ENCODE data around the gene ZNF385D. TPM values are rescaled to one million over a fixed set of nuclear protein-coding genes. Genes with fewer than 3 reads are reported as not detected.

Gene ZNF385D
- total RNA-seq, 1 experiment from 2014 or later = 13.0 TPM

DNA sequence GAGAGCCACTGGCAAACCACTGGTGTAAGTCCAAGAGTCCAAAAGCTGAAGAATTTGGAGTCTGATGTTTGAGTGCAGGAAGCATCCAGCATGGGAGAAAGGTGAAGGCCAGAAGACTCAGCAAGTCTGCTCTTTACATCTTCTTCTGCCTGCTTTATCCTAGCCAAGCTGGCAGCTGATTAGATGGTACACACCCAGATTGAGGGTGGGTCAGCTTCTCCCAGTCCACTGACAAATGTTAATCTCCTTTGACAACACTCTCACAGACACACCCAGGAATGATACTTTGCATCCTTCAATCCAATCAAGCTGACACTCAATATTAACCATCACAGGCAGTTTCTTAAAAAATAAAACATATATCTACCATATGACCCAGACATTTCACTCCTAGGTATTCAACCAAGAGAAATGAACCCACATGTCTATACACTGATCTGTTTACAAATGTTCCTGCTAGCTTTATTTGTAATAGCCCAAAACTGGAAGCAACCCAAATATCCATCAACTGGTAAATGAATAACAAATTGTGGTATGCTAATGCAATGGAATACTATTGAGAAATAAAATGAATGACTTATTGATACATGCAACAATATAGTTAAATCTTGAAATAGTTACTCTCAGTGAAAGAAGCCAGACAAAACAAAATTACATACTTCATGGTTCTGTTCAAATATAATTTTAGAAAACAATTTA is 373.8 kb downstream of the ZNF385D start:
- in situ Hi-C loops (cut with HindIII; ENCODE audit: low pct_unique_long_range_greater_than_20kb, low sequenced_read_pairs) (no loop called here), intact Hi-C loops (cut with micrococcal nuclease; ENCODE audit: unreplicated experiment) (no loop called here)
- DNase-seq (ENCODE audit: low read depth, low spot score) (no peak), ATAC-seq (no peak)
- Histone ChIP-seq H3K4me3 (ENCODE audit: low read depth in 2 of 2, low read length in 2 of 2) (no peak overlapping the region), H3K9me3 (ENCODE audit: control insufficient read depth, insufficient read depth, low read depth, low read length) (no peaks in the 10 kb centered on the region), H3K4me1 (ENCODE audit: control insufficient read depth, insufficient read depth, low read length) (no peaks in the 10 kb centered on the region), H3K27ac (ENCODE audit: low read length) (no peak overlapping the region), H3K27me3 (ENCODE audit: control insufficient read depth, insufficient read depth, low read length) (no peaks in the 10 kb centered on the region), H3K36me3 (ENCODE audit: control insufficient read depth, insufficient read depth, low read length) (no peaks in the 10 kb centered on the region)
- POLR2A ChIA-PET = no interaction called here
- TF ChIP-seq, protein P1, sequence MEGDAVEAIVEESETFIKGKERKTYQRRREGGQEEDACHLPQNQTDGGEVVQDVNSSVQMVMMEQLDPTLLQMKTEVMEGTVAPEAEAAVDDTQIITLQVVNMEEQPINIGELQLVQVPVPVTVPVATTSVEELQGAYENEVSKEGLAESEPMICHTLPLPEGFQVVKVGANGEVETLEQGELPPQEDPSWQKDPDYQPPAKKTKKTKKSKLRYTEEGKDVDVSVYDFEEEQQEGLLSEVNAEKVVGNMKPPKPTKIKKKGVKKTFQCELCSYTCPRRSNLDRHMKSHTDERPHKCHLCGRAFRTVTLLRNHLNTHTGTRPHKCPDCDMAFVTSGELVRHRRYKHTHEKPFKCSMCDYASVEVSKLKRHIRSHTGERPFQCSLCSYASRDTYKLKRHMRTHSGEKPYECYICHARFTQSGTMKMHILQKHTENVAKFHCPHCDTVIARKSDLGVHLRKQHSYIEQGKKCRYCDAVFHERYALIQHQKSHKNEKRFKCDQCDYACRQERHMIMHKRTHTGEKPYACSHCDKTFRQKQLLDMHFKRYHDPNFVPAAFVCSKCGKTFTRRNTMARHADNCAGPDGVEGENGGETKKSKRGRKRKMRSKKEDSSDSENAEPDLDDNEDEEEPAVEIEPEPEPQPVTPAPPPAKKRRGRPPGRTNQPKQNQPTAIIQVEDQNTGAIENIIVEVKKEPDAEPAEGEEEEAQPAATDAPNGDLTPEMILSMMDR (IDR thresholded peaks at IDR 0.05) = no peak
- TF ChIP-seq SIN3A (IDR thresholded peaks at IDR 0.05; ENCODE audit: borderline replicate concordance, insufficient read depth, low read depth, low read length) = no peak
- CTCF ChIA-PET = no interaction called here
- BruUV-seq (replicated peaks) = no TSS peak

DNA sequence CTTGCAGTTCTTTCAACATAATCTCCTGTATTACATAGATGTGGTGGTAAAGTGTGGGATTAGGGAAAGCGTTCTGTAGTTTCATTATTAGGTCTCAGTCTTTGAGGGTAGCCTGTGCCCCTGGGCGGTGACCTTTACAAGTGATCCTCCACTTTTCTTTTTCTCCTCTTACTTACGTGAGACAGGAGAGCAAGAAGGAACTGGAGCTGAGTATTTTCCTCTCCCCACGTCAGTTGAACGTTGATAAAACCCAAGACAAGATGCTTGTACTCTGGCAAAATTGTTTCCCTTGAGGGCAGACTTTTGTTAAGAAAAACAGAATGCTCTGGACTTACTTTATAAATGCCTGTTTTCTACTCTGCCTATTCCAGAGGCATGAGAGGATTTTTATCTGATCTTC is 378.7 kb downstream of the ZNF385D start:
- Histone ChIP-seq H3K9me3 (ENCODE audit: control insufficient read depth, insufficient read depth, low read depth, low read length) (no peaks in the 10 kb centered on the region), H3K27me3 (ENCODE audit: control insufficient read depth, insufficient read depth, low read length) (no peaks in the 10 kb centered on the region), H3K4me1 (ENCODE audit: control insufficient read depth, insufficient read depth, low read length) (no peaks in the 10 kb centered on the region), H3K27ac (ENCODE audit: low read length) (no peak overlapping the region), H3K4me3 (ENCODE audit: low read depth in 2 of 2, low read length in 2 of 2) (no peak overlapping the region), H3K36me3 (ENCODE audit: control insufficient read depth, insufficient read depth, low read length) (no peaks in the 10 kb centered on the region)
- TF ChIP-seq POLR2AphosphoS5 (IDR thresholded peaks at IDR 0.05; ENCODE audit: low read depth, low read length) = no peak
- TF ChIP-seq, protein P2, sequence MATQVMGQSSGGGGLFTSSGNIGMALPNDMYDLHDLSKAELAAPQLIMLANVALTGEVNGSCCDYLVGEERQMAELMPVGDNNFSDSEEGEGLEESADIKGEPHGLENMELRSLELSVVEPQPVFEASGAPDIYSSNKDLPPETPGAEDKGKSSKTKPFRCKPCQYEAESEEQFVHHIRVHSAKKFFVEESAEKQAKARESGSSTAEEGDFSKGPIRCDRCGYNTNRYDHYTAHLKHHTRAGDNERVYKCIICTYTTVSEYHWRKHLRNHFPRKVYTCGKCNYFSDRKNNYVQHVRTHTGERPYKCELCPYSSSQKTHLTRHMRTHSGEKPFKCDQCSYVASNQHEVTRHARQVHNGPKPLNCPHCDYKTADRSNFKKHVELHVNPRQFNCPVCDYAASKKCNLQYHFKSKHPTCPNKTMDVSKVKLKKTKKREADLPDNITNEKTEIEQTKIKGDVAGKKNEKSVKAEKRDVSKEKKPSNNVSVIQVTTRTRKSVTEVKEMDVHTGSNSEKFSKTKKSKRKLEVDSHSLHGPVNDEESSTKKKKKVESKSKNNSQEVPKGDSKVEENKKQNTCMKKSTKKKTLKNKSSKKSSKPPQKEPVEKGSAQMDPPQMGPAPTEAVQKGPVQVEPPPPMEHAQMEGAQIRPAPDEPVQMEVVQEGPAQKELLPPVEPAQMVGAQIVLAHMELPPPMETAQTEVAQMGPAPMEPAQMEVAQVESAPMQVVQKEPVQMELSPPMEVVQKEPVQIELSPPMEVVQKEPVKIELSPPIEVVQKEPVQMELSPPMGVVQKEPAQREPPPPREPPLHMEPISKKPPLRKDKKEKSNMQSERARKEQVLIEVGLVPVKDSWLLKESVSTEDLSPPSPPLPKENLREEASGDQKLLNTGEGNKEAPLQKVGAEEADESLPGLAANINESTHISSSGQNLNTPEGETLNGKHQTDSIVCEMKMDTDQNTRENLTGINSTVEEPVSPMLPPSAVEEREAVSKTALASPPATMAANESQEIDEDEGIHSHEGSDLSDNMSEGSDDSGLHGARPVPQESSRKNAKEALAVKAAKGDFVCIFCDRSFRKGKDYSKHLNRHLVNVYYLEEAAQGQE (IDR thresholded peaks at IDR 0.05; ENCODE audit: insufficient read depth in 1 of 2, low read depth in 2 of 2, low read length in 1 of 2) = no peak
- no peak for TF ChIP-seq TCF7L2 (IDR thresholded peaks at IDR 0.05; ENCODE audit: low read depth, low read length)
- TF ChIP-seq SIN3A (IDR thresholded peaks at IDR 0.05; ENCODE audit: borderline replicate concordance, insufficient read depth, low read depth, low read length) = no peak
- TF ChIP-seq, protein P1 (IDR thresholded peaks at IDR 0.05) = no peak
- ChIA-PET POLR2A (no interaction called here), CTCF (no interaction called here)
- in situ Hi-C loops (cut with HindIII; ENCODE audit: low pct_unique_long_range_greater_than_20kb, low sequenced_read_pairs) (no loop called here), intact Hi-C loops (cut with micrococcal nuclease; ENCODE audit: unreplicated experiment) (no loop called here)
- no peak for DNase-seq (ENCODE audit: low read depth, low spot score)
- no TSS peak for BruUV-seq (replicated peaks)
- no peak for ATAC-seq
